HepG2 (cell line): ENCODE measurements around the gene IFT122. TPM values are rescaled to one million over a fixed set of nuclear protein-coding genes. Genes with fewer than 3 reads are reported as not detected.

Experiments used
- ATAC-seq: fragments of 200-7000 bp; cut with Tn5 transposase; 3 replicates; pipeline ENCODE4 v1.9.1; 2020; ENCODE audit warnings: mild to moderate bottlenecking, moderate library complexity
- BruUV-seq: library from RNA; stranded (reverse); fragments of 400-500 nt; replicated peaks from 2 replicates; lab custom pipeline; 2021; lab: Mats Ljungman, UMichigan
- CTCF ChIA-PET: fragments of 300-600 bp; formaldehyde crosslinking; extraction: SDS; loops from one replicate; lab custom pipeline; 2021; ENCODE audit warnings: low total read pairs, inconsistent platforms, low intra/inter-chr PET ratio; lab: Yijun Ruan, JAX
- POLR2A ChIA-PET: fragments of 350-600 bp; sonication (Branson Sonifier 250); formaldehyde crosslinking; loops from one replicate; lab custom pipeline; 2020; ENCODE audit warnings: antibody characterized with exemption, inconsistent platforms; lab: Yijun Ruan, JAX
- DNase-seq: peaks from one replicate; pipeline ENCODE4 v3.0.0-alpha.2; 2015; ENCODE audit warnings: low spot score
- FAIRE-seq: peaks from 3 replicates; lab custom pipeline; 2011; peaks lifted over from hg19 to GRCh38; lab: Jason Lieb, UNC
- H2AFZ ChIP-seq: one replicate; pipeline ENCODE4 v1.6.1; 2011; ENCODE audit warnings: low read length, inconsistent platforms
- H3K27ac ChIP-seq: fragments of 300-600 bp; 3 replicates; pipeline ENCODE4 v1.8.0; 2011; ENCODE audit warnings: mixed run types, mild to moderate bottlenecking, mixed read lengths, low read length, inconsistent platforms; ENCODE audit not compliant: insufficient read depth; ENCODE audit errors: extremely low read length
- H3K27me3 ChIP-seq, 2 experiments: fragments of 200-600 bp in 1 of 2; 2 replicates in 1 of 2; 3 replicates in 1 of 2; pipeline versions ENCODE4 v1.6.0 to v1.8.0; 2011; ENCODE audit warnings: low read length in 2 of 2, mild to moderate bottlenecking in 2 of 2, moderate library complexity in 2 of 2, inconsistent platforms in 1 of 2; ENCODE audit not compliant: insufficient read depth in 2 of 2, control insufficient read depth in 1 of 2
- H3K36me3 ChIP-seq, 2 experiments: fragments of 200-600 bp in 1 of 2; replicated peaks in 1 of 2; 2 replicates in 1 of 2; 3 replicates in 1 of 2; pipeline versions ENCODE4 v1.5.1 to v1.8.0; 2011; ENCODE audit warnings: low read length in 2 of 2, inconsistent platforms in 1 of 2; ENCODE audit not compliant: insufficient read depth in 2 of 2, control insufficient read depth in 1 of 2
- H3K4me1 ChIP-seq: 2 replicates; pipeline ENCODE4 v1.5.1; 2012; ENCODE audit warnings: low read length, inconsistent platforms; ENCODE audit not compliant: insufficient read depth
- H3K4me2 ChIP-seq: 2 replicates; pipeline ENCODE4 v1.6.0; 2011; ENCODE audit warnings: low read depth, low read length, inconsistent platforms
- H3K4me3 ChIP-seq, 3 experiments: fragments of 200-600 bp in 1 of 3; sonication (generic), shearing (Covaris generic) in 1 of 3; replicated peaks in 1 of 3; 2 replicates each; pipeline ENCODE4 v1.5.1; 2011 to 2016; ENCODE audit warnings: low read length in 3 of 3, inconsistent platforms in 2 of 3, low read depth in 2 of 3, mild to moderate bottlenecking in 2 of 3, control low read depth in 1 of 3, mixed read lengths in 1 of 3; ENCODE audit not compliant: insufficient read depth in 1 of 3
- H3K79me2 ChIP-seq: one replicate; pipeline ENCODE4 v1.6.1; 2011; ENCODE audit warnings: low read length, inconsistent platforms; ENCODE audit not compliant: insufficient read depth
- H3K9ac ChIP-seq: 2 replicates; pipeline ENCODE4 v1.6.0; 2011; ENCODE audit warnings: mild to moderate bottlenecking, low read depth, low read length, inconsistent platforms; ENCODE audit not compliant: insufficient read depth
- H3K9me3 ChIP-seq: 2 replicates; pipeline ENCODE4 v1.5.1; 2012; ENCODE audit warnings: mild to moderate bottlenecking, low read length
- H4K20me1 ChIP-seq: 2 replicates; pipeline ENCODE4 v1.6.0; 2011; ENCODE audit warnings: inconsistent platforms, mild to moderate bottlenecking, low read length, moderate library complexity; ENCODE audit not compliant: insufficient read depth
- CBX1 ChIP-seq: IDR thresholded peaks from one replicate; pipeline ENCODE4 v1.6.1; 2016; ENCODE audit warnings: antibody characterized with exemption, low read depth
- DPF2 ChIP-seq: sonication (generic); formaldehyde crosslinking; IDR thresholded peaks from 2 replicates; pipeline ENCODE4 v1.4.0; 2020; ENCODE audit warnings: mild to moderate bottlenecking, low read depth, missing genetic modification reagents, borderline replicate concordance
- FIP1L1 ChIP-seq: fragments of 200-400 bp; formaldehyde crosslinking; IDR thresholded peaks from 2 replicates; pipeline ENCODE4 v1.6.1; 2018; ENCODE audit warnings: low read depth, mild to moderate bottlenecking, low read length, moderate library complexity, borderline replicate concordance; ENCODE audit not compliant: insufficient read depth
- HNF4G ChIP-seq, 2 experiments: sonication (generic) in 1 of 2; formaldehyde crosslinking in 1 of 2; IDR thresholded peaks; 2 replicates each; pipeline versions ENCODE4 v1.4.0 to v1.6.1; 2011 to 2020; ENCODE audit warnings: borderline replicate concordance in 2 of 2, low read depth in 2 of 2, mild to moderate bottlenecking in 2 of 2, low read length in 1 of 2, missing genetic modification reagents in 1 of 2, moderate library complexity in 1 of 2
- NFYB ChIP-seq: sonication (generic); formaldehyde crosslinking; IDR thresholded peaks from 2 replicates; pipeline ENCODE4 v1.4.0; 2020; ENCODE audit warnings: missing genetic modification reagents
- NR2F6 ChIP-seq, 2 experiments: IDR thresholded peaks; 2 replicates each; pipeline ENCODE4 v1.6.1; 2016; ENCODE audit warnings: antibody characterized with exemption in 1 of 2, mild to moderate bottlenecking in 1 of 2
- ZFP36L1 ChIP-seq: sonication (generic); formaldehyde crosslinking; IDR thresholded peaks from 2 replicates; pipeline ENCODE4 v1.8.0; 2022; ENCODE audit warnings: mild to moderate bottlenecking, missing genetic modification reagents, moderate library complexity
- ZNF264 ChIP-seq: sonication (generic); formaldehyde crosslinking; IDR thresholded peaks from 2 replicates; pipeline ENCODE4 v1.4.0; 2020; ENCODE audit warnings: missing genetic modification reagents
- ZNF501 ChIP-seq: sonication (generic); formaldehyde crosslinking; IDR thresholded peaks from 2 replicates; pipeline ENCODE4 v1.5.1; 2020; ENCODE audit warnings: mild to moderate bottlenecking, moderate library complexity, missing genetic modification reagents
- ZSCAN25 ChIP-seq: sonication (generic); formaldehyde crosslinking; IDR thresholded peaks from 2 replicates; pipeline ENCODE4 v1.8.0; 2022; ENCODE audit warnings: mild to moderate bottlenecking, missing genetic modification reagents
- WGBS: methylation state at CpG from one replicate; pipeline ENCODE4 v1.1.6; 2017; ENCODE audit warnings: low lambda C conversion rate; 5-methylcytosine and 5-hydroxymethylcytosine counted together
- in situ Hi-C: cut with HindIII; loops from 2 replicates; pipeline ENCODE4 v1.10.0; 2017; ENCODE audit warnings: low pct_unique_long_range_greater_than_20kb; ENCODE audit not compliant: extremely low pct_ligation_motif_present
- intact Hi-C: fragments of 100-400 bp; cut with micrococcal nuclease; formaldehyde crosslinking; loops from one replicate; pipeline ENCODE4 v1.10.0; 2022; ENCODE audit not compliant: unreplicated experiment
- polyA plus RNA-seq, 8 experiments: library from polyadenylated mRNA; depleted of rRNA in 3 of 8; stranded (reverse) in 7 of 8; unstranded in 1 of 8; fragments of >200 nt; fragmentation: Illumina TruSeq in 4 of 8; extraction: Trizol in 4 of 8; gene quantifications; 2 replicates each; pipeline versions ENCODE4 v1.2.1 to v1.2.3, GENCODE V29; 2011 to 2016; ENCODE audit warnings: low read depth in 4 of 8, missing spikeins in 1 of 8, mixed read lengths in 1 of 8; ENCODE audit not compliant: insufficient read depth in 1 of 8
- total RNA-seq, 5 experiments: library from RNA; depleted of rRNA; stranded (reverse); fragments of >200 nt; fragmentation: Illumina TruSeq; extraction: Trizol; gene quantifications; 2 replicates each; pipeline ENCODE4 v1.2.3, GENCODE V29; 2016; ENCODE audit warnings: low read depth in 1 of 5
- TF ChIP-seq, protein P1 (sequence below): sonication (generic); formaldehyde crosslinking; IDR thresholded peaks from 2 replicates; pipeline ENCODE4 v1.4.0; 2020; ENCODE audit warnings: missing genetic modification reagents
- TF ChIP-seq, protein P2 (sequence below): sonication (generic); formaldehyde crosslinking; conservative IDR thresholded peaks from 2 replicates; pipeline ENCODE4 v1.8.1; 2023; ENCODE audit warnings: missing genetic modification reagents

The IFT122 gene
- total and polyA plus RNA-seq, 2 of the 13 experiments (the other 11 are each of a cell fraction or from before 2014, with no cell fraction given), result 10.1 to 10.3 TPM

DNA sequence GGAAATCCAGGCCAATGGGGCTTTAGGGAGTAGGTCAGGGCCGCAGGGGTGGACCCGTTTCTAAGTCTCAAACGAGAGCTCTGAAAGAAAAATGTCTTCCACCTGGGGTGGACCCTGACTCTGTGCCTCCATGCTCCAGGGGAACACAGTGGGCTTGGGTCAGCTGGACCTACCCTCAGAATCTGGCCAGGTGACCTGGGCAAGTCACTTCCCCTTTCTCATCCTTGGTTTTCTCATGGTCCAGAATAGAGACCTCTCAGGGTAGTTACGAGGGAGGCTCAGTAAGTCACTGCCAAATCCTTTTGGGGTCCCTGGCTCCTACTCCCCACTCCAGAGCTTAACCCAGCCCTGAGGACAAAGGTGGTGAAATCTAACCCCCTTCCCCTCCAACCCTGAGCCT, 37.4 kb upstream of the IFT122 start (continued):
- TF ChIP-seq, protein P1, sequence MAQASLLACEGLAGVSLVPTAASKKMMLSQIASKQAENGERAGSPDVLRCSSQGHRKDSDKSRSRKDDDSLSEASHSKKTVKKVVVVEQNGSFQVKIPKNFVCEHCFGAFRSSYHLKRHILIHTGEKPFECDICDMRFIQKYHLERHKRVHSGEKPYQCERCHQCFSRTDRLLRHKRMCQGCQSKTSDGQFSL (CRISPR knock-in tag), result no peak
- TF ChIP-seq NFYB (CRISPR knock-in tag), result no peak
- TF ChIP-seq ZFP36L1 (CRISPR knock-in tag), result no peak
- TF ChIP-seq ZNF501, result no peak

DNA sequence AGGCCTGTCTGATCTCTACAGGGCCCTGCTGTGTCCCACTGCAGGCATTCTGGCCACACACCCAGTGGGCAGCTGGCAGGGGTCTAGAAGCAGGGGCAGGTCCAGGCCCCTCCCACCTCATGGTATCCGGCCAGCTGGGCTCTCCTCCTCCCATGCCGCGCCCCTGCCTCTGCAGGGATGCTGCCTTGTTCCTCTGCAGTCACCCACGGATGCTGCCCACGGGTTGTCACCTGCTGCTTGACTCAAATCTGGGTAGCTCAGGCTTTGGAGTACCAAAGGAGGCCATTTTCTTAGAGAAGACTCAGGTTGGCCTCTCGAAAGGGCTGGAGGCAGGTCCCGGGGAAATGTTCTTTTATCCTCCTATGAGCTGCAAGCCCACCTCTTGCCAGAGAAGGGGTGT, 36.6 kb upstream of the IFT122 start:
- ChIA-PET CTCF (no interaction called here), POLR2A (interaction anchor here (1.2 kb wide), 1 partner anchor 10 kb away, joined by 3 read pairs; no protein-coding TSS in a partner anchor)
- no peaks in the 10 kb centered on the region for H3K9me3 ChIP-seq
- in situ Hi-C loops, result no loop called here
- H3K27ac ChIP-seq, result no peak overlapping the region
- no peak overlapping the region for H3K4me3 ChIP-seq
- intact Hi-C loops, result no loop called here
- H3K36me3 ChIP-seq, result no peaks in the 10 kb centered on the region
- BruUV-seq, result no TSS peak
- no peak overlapping the region for H2AFZ ChIP-seq
- peaks cover 9% of the 10 kb centered on the region for H3K79me2 ChIP-seq
- ATAC-seq, result no peak
- H3K4me2 ChIP-seq, result no peak overlapping the region
- WGBS, result 80% methylated on average over 4 of the region's 7 CpGs
- no peak for FAIRE-seq
- H3K27me3 ChIP-seq, result no peaks in the 10 kb centered on the region; a peak in 1 of 5 replicates
- peaks cover 34% of the 10 kb centered on the region for H3K4me1 ChIP-seq
- TF ChIP-seq DPF2 (CRISPR knock-in tag) (no peak), NR2F6 (IDR thresholded peaks at IDR 0.05) (no peak), NR2F6 (CRISPR knock-in tag; IDR thresholded peaks at IDR 0.05) (no peak), ZNF264 (no peak), ZSCAN25 (CRISPR knock-in tag) (peak; percentile 42; the same call in 1 of the 2 replicates), CBX1 (no peak), HNF4G (IDR thresholded peaks at IDR 0.05; ENCODE audit: borderline replicate concordance, low read depth, low read length) (no peak), HNF4G (CRISPR knock-in tag; IDR thresholded peaks at IDR 0.05; ENCODE audit: borderline replicate concordance, low read depth) (no peak), FIP1L1 (no peak)
- TF ChIP-seq, protein P2, sequence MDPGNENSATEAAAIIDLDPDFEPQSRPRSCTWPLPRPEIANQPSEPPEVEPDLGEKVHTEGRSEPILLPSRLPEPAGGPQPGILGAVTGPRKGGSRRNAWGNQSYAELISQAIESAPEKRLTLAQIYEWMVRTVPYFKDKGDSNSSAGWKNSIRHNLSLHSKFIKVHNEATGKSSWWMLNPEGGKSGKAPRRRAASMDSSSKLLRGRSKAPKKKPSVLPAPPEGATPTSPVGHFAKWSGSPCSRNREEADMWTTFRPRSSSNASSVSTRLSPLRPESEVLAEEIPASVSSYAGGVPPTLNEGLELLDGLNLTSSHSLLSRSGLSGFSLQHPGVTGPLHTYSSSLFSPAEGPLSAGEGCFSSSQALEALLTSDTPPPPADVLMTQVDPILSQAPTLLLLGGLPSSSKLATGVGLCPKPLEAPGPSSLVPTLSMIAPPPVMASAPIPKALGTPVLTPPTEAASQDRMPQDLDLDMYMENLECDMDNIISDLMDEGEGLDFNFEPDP (CRISPR knock-in tag), result no peak
- DNase-seq, result no peak
- H4K20me1 ChIP-seq, result no peaks in the 10 kb centered on the region
- no peak overlapping the region for H3K9ac ChIP-seq
